ENCODE data around the gene ZMIZ1.
A peak's percentile ranks its signal among the peaks of the same experiment; 100 is the strongest.

The ZMIZ1 gene

DNA sequence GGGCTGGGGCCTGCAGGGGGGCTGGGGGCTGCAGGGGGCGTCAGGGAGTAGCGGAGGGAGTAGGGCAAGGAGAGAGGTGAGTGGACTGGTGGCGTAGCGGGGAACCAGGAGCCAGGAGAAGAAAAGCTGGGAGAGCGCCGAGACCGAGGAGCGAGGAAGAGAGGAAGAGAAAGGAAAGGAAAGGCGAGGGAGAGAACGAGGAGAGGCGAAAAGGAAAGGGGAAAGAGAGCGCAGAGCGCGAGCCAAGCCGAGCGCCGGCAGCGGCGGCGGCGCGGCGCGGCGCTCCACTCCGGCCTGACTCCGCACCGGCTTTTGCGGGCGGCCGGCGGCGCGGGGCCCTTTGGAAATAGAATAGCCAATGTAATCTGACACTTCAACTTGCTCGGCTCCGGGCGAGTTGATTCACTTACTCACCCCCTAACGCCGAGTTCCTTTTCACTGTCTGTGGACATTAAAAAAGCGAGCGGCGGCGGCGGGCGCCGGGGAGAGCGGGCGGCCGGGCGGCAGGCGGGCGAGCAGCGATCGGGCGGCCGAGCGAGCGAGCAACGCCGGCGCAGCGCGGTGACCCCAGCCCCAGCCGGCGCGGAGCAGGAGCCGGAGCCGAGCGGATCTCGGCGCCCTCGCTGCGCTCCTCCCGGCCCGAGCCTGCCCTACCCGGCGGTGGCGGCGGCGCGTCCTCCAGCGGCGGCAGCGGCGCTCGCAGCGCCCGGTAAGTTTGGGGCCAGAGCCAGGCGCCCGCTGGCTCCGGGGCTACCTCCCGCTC lies at the start of gene ZMIZ1:
ZMIZ1 (plus strand) TSS at position 405 of the 763 bp plus-strand sequence. CDS start 132,667 bp downstream, outside the sequence.
- H3K27me3 ChIP-seq, result peaks cover 44% of the 10 kb centered on the region
- TF ChIP-seq, protein P1, sequence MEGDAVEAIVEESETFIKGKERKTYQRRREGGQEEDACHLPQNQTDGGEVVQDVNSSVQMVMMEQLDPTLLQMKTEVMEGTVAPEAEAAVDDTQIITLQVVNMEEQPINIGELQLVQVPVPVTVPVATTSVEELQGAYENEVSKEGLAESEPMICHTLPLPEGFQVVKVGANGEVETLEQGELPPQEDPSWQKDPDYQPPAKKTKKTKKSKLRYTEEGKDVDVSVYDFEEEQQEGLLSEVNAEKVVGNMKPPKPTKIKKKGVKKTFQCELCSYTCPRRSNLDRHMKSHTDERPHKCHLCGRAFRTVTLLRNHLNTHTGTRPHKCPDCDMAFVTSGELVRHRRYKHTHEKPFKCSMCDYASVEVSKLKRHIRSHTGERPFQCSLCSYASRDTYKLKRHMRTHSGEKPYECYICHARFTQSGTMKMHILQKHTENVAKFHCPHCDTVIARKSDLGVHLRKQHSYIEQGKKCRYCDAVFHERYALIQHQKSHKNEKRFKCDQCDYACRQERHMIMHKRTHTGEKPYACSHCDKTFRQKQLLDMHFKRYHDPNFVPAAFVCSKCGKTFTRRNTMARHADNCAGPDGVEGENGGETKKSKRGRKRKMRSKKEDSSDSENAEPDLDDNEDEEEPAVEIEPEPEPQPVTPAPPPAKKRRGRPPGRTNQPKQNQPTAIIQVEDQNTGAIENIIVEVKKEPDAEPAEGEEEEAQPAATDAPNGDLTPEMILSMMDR (IDR thresholded peaks at IDR 0.05), result no peak
- H3K4me3 ChIP-seq (ENCODE audit: low read depth in 1 of 2, low read length in 1 of 2), result peak within 1 kb of the TSS; percentile 75 to 99
- H3K27ac ChIP-seq, result peak within 1 kb of the TSS; percentile 91
- H3K4me1 ChIP-seq (ENCODE audit: control insufficient read depth in 1 of 2, insufficient read depth in 1 of 2, low read depth in 1 of 2, low read length in 1 of 2), result peaks cover 31 to 44% of the 10 kb centered on the region in 2 experiments
- H3K9me3 ChIP-seq, result no peaks in the 10 kb centered on the region
- H3K36me3 ChIP-seq, result no peaks in the 10 kb centered on the region

DNA sequence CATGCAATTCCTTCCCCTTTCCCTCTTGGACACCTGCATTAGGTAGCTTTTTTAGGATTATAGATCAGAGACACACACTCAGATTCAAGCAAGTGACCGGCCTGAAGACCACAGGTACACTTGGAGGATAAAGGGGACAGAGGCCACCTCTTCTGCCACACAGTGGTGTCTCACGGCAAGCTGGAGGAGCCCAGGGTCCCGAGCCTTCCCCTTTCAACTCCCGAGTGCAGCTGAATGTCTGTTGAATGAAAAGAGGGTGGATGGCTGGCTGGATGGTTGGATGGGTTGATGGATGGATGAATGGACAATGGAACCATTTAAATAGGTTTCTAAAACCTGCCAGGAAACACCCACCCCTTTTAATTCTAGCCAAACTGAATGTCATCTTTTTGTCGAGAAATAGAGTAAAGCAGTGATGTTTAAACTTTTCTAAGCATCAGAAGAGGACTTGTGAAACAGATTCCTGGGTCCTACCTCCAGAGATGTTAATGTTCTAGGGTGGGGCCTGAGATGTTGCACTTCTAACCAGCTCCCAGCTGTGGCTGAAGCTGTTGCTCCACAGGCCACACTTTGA lies 49.2 kb upstream of the ZMIZ1 start:
- H3K4me3 ChIP-seq (ENCODE audit: low read depth in 1 of 2, low read length in 1 of 2), result no peak overlapping the region
- TF ChIP-seq, protein P1 (IDR thresholded peaks at IDR 0.05), result no peak
- no peak overlapping the region for H3K27ac ChIP-seq
- H3K9me3 ChIP-seq, result no peaks in the 10 kb centered on the region
- no peaks in the 10 kb centered on the region for H3K27me3 ChIP-seq
- no peaks in the 10 kb centered on the region for H3K36me3 ChIP-seq
- H3K4me1 ChIP-seq (ENCODE audit: control insufficient read depth in 1 of 2, insufficient read depth in 1 of 2, low read depth in 1 of 2, low read length in 1 of 2), result no peaks in the 10 kb centered on the region

DNA sequence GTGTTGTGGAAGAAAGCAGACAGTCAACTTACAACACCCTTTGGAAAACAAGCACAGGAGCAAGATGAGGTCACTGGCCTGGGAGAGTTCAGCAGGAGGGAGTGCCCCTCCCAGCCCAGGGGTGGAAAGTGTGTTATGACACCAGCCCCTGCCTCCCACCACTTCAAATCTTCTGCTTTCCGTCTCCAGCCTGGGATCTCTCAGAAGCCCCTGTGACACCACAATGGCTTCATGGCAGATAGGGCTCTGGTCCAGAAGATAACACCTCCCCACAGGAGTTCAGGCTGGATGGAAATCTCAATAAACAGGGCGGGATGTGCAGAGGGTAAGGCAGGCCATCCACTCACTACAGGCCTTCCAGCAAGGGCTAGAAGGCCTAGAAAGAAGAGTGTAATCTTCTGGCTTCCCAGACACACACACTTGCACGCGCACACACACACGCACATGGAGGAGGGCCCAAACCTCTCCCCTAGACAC lies 48.7 kb upstream of the ZMIZ1 start:
- Histone ChIP-seq H3K27me3 (peaks cover 2% of the 10 kb centered on the region), H3K36me3 (no peaks in the 10 kb centered on the region), H3K9me3 (no peaks in the 10 kb centered on the region), H3K4me3 (ENCODE audit: low read depth in 1 of 2, low read length in 1 of 2) (no peak overlapping the region), H3K4me1 (ENCODE audit: control insufficient read depth in 1 of 2, insufficient read depth in 1 of 2, low read depth in 1 of 2, low read length in 1 of 2) (no peaks in the 10 kb centered on the region), H3K27ac (no peak overlapping the region)
- TF ChIP-seq, protein P1 (IDR thresholded peaks at IDR 0.05), result no peak

GRCh38 chr10:79020605-79021004 lies 48.2 kb upstream of the ZMIZ1 start:
- H3K9me3 ChIP-seq, result no peaks in the 10 kb centered on the region
- H3K36me3 ChIP-seq, result no peaks in the 10 kb centered on the region
- no peak overlapping the region for H3K4me3 ChIP-seq (ENCODE audit: low read depth in 1 of 2, low read length in 1 of 2)
- peaks cover 4% of the 10 kb centered on the region for H3K27me3 ChIP-seq
- no peaks in the 10 kb centered on the region for H3K4me1 ChIP-seq (ENCODE audit: control insufficient read depth in 1 of 2, insufficient read depth in 1 of 2, low read depth in 1 of 2, low read length in 1 of 2)
- TF ChIP-seq, protein P1 (IDR thresholded peaks at IDR 0.05), result no peak
- no peak overlapping the region for H3K27ac ChIP-seq

DNA sequence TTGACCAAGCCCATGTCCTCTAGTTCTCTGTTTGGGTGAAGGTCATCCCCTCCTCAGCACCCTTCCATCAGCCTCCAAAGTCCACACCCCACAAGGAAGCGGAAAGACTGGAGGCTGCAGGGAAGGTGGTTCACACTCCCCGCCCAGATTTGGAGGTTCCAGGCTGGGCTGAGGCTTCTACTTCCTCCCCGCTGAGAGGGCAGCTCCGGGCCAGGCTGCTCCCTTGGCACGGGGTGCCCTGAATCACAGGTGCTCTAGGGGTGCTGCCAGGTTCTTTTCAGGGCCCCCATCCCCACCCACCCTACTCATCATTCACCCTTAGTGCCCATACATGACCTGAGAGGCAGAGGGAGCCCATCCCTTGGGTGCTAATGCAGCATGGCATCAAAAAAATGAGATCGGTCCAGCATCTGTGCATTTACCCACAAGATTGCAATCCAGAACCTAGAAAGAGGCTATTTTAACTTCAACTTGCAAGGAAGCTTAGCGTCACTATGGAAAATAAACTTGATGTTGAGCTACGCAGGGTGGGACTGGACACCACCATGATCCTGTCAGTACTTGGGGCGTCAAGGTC lies 47.3 kb upstream of the ZMIZ1 start:
- H3K4me3 ChIP-seq (ENCODE audit: low read depth in 1 of 2, low read length in 1 of 2), result no peak overlapping the region
- no peaks in the 10 kb centered on the region for H3K36me3 ChIP-seq
- TF ChIP-seq, protein P1 (IDR thresholded peaks at IDR 0.05), result no peak
- no peaks in the 10 kb centered on the region for H3K4me1 ChIP-seq (ENCODE audit: control insufficient read depth in 1 of 2, insufficient read depth in 1 of 2, low read depth in 1 of 2, low read length in 1 of 2)
- H3K27ac ChIP-seq, result no peak overlapping the region
- H3K27me3 ChIP-seq, result peaks cover 4% of the 10 kb centered on the region
- no peaks in the 10 kb centered on the region for H3K9me3 ChIP-seq

Data from neutrophil (primary cell).